DND-41 (cell line): ENCODE measurements around the gene TMTC2.

Experiments used
- EZH2 ChIP-seq: IDR thresholded peaks from 3 replicates; pipeline ENCODE4 v1.6.1; 2012; ENCODE audit warnings: borderline replicate concordance, low read depth, mild to moderate bottlenecking, moderate library complexity, low read length, inconsistent platforms; ENCODE audit not compliant: severe bottlenecking
- TF ChIP-seq, protein P1 (sequence below): IDR thresholded peaks from 2 replicates; pipeline ENCODE4 v1.5.1; 2012; ENCODE audit warnings: borderline replicate concordance, low read length, moderate library complexity, mild to moderate bottlenecking; ENCODE audit not compliant: poor library complexity, severe bottlenecking; ENCODE audit errors: extremely low read depth

DNA sequence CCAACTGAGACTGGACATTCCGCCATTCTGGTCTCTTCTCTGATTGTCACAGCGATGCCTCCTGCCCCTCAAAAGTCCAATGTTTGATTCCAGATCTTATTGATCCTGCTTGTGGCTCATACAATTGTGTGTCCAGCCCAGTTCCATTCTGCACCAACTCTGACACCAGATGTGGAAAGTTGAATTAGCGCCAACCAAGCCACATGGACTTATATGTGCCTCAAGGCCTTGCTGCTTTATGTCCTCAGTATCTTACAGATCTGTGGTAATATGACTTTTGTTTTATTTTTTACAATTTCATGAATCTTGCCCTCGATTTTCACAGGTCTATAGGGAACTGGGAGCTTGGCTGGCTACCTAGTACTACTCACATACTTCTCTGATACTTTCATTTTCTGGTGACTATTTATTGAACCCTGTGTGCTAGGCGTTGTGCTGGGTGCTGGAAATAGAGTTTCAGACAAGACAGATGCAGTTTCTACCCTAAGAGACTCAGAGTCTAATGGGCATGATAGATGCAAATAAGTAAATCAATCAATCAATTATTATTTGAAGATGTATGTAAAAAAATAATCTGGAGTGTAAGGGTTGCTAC, 472.0 kb downstream of the TMTC2 start:
- no peak for TF ChIP-seq EZH2
- TF ChIP-seq, protein P1, sequence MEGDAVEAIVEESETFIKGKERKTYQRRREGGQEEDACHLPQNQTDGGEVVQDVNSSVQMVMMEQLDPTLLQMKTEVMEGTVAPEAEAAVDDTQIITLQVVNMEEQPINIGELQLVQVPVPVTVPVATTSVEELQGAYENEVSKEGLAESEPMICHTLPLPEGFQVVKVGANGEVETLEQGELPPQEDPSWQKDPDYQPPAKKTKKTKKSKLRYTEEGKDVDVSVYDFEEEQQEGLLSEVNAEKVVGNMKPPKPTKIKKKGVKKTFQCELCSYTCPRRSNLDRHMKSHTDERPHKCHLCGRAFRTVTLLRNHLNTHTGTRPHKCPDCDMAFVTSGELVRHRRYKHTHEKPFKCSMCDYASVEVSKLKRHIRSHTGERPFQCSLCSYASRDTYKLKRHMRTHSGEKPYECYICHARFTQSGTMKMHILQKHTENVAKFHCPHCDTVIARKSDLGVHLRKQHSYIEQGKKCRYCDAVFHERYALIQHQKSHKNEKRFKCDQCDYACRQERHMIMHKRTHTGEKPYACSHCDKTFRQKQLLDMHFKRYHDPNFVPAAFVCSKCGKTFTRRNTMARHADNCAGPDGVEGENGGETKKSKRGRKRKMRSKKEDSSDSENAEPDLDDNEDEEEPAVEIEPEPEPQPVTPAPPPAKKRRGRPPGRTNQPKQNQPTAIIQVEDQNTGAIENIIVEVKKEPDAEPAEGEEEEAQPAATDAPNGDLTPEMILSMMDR: no peak
